OCI-LY7 (cell line): ENCODE results near the gene APOA1. TPM values are rescaled to one million over a fixed set of nuclear protein-coding genes. Genes with fewer than 3 reads are reported as not detected.

Source experiments
- BruUV-seq: library from RNA; stranded (reverse); fragments of 400-500 nt; replicated peaks from 2 replicates; lab custom pipeline; 2021; lab: Mats Ljungman, UMichigan
- CTCF ChIA-PET: fragments of 300-600 bp; sonication (Branson Sonifier 250); formaldehyde crosslinking; loops from one replicate; lab custom pipeline; 2022; ENCODE audit warnings: antibody characterized with exemption; ENCODE audit not compliant: unreplicated experiment; lab: Charles Lee
- POLR2A ChIA-PET: fragments of 300-600 bp; sonication (Branson Sonifier 250); formaldehyde crosslinking; loops from one replicate; lab custom pipeline; 2022; ENCODE audit warnings: antibody characterized with exemption; lab: Charles Lee
- DNase-seq: peaks from one replicate; pipeline ENCODE4 v3.0.0-alpha.2; 2015; ENCODE audit warnings: low spot score
- H2AFZ ChIP-seq: fragments of 200-600 bp; sonication (generic), shearing (Covaris generic); 2 replicates; pipeline ENCODE4 v1.6.1; 2014; ENCODE audit warnings: mild to moderate bottlenecking, antibody characterized with exemption, low read length, moderate library complexity
- H3K27ac ChIP-seq: fragments of 200-600 bp; sonication (generic); 2 replicates; pipeline ENCODE4 v1.5.1; 2014; ENCODE audit warnings: mixed run types, low read depth, mild to moderate bottlenecking, moderate library complexity, low read length, inconsistent platforms; ENCODE audit not compliant: poor library complexity, severe bottlenecking
- H3K36me3 ChIP-seq: fragments of 200-600 bp; sonication (generic); 2 replicates; pipeline ENCODE4 v1.6.1; 2014; ENCODE audit warnings: mild to moderate bottlenecking, antibody characterized with exemption, low read length, moderate library complexity, mixed read lengths; ENCODE audit not compliant: insufficient read depth
- H3K4me1 ChIP-seq: fragments of 200-600 bp; sonication (generic); 2 replicates; pipeline ENCODE4 v1.5.1; 2014; ENCODE audit warnings: mild to moderate bottlenecking, low read length; ENCODE audit not compliant: insufficient read depth, poor library complexity, severe bottlenecking
- H3K4me2 ChIP-seq: fragments of 200-600 bp; sonication (generic); 2 replicates; pipeline ENCODE4 v1.6.1; 2014; ENCODE audit warnings: mild to moderate bottlenecking, low read length
- H3K4me3 ChIP-seq: fragments of 200-600 bp; sonication (generic); 2 replicates; pipeline ENCODE4 v1.5.1; 2014; ENCODE audit warnings: mild to moderate bottlenecking, low read depth, low read length; ENCODE audit not compliant: poor library complexity, severe bottlenecking
- H3K79me2 ChIP-seq: fragments of 200-600 bp; sonication (generic); 2 replicates; pipeline ENCODE4 v1.6.1; 2016; ENCODE audit warnings: low read depth, mild to moderate bottlenecking, low read length, moderate library complexity, mixed read lengths; ENCODE audit not compliant: insufficient read depth
- H3K9me2 ChIP-seq: fragments of 200-600 bp; sonication (generic); 2 replicates; pipeline ENCODE4 v1.6.1; 2016; ENCODE audit warnings: mild to moderate bottlenecking, low read length, mixed read lengths; ENCODE audit not compliant: insufficient read depth
- H3K9me3 ChIP-seq: fragments of 200-600 bp; sonication (generic); 2 replicates; pipeline ENCODE4 v1.6.1; 2014; ENCODE audit warnings: mild to moderate bottlenecking, mixed run types, low read length, mixed read lengths
- H4K20me1 ChIP-seq: fragments of 200-600 bp; sonication (generic); 2 replicates; pipeline ENCODE4 v1.6.1; 2014; ENCODE audit warnings: mild to moderate bottlenecking, antibody characterized with exemption, low read length, moderate library complexity, mixed read lengths; ENCODE audit not compliant: insufficient read depth
- EZH2phosphoT487 ChIP-seq: fragments of 200-600 bp; sonication (generic); IDR thresholded peaks from 2 replicates; pipeline ENCODE4 v1.6.1; 2018; ENCODE audit warnings: low read depth, borderline replicate concordance, mild to moderate bottlenecking, mixed run types, antibody characterized with exemption, low read length, moderate library complexity, mixed read lengths
- intact Hi-C: fragments of 100-400 bp; cut with micrococcal nuclease; formaldehyde crosslinking; loops from one replicate; pipeline ENCODE4 v1.10.0; 2022; ENCODE audit not compliant: unreplicated experiment
- total RNA-seq, 2 experiments: library from RNA; depleted of rRNA in 1 of 2; stranded (reverse); fragments of >200 nt in 1 of 2; shearing (Covaris generic) in 1 of 2; gene quantifications; 2 replicates each; pipeline ENCODE4 v1.2.3, GENCODE V29; 2014 to 2022
- TF ChIP-seq, protein P1 (sequence below): fragments of 200-600 bp; sonication (generic); conservative IDR thresholded peaks from 2 replicates; pipeline ENCODE4 v1.5.1; 2014; ENCODE audit warnings: mild to moderate bottlenecking, antibody characterized with exemption, low read length, moderate library complexity, mixed read lengths

Gene APOA1
- total RNA-seq, 2 experiments from 2014 or later, result 0.22 TPM; not detected in 1

DNA sequence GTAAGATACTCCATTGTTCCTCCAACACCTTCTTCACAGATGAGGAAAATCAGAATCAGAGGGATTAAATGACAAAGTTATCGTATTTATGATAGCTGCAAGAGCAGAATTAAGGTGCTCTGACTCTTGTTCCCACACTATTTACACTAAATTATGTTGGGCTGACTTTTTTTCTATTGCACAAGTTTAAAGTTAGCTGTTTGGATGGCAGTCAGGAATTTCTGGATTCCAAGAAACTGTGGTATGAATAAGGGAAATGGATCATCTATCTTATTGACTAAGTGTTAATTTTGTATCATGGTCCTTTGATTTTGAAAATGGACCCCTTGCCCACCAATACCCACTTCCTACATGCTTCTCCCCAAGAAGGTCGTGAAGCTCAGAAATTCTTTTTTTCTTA lies 19.9 kb upstream of the APOA1 start:
- Histone ChIP-seq H3K79me2 (no peaks in the 10 kb centered on the region), H3K4me1 (peaks cover 22% of the 10 kb centered on the region), H3K36me3 (peaks cover 88% of the 10 kb centered on the region), H3K27ac (no peak overlapping the region), H3K9me3 (no peaks in the 10 kb centered on the region), H4K20me1 (no peaks in the 10 kb centered on the region), H3K4me3 (no peak overlapping the region), H2AFZ (no peak overlapping the region), H3K4me2 (no peak overlapping the region), H3K9me2 (no peaks in the 10 kb centered on the region)
- intact Hi-C loops, result no loop called here
- TF ChIP-seq, protein P1, sequence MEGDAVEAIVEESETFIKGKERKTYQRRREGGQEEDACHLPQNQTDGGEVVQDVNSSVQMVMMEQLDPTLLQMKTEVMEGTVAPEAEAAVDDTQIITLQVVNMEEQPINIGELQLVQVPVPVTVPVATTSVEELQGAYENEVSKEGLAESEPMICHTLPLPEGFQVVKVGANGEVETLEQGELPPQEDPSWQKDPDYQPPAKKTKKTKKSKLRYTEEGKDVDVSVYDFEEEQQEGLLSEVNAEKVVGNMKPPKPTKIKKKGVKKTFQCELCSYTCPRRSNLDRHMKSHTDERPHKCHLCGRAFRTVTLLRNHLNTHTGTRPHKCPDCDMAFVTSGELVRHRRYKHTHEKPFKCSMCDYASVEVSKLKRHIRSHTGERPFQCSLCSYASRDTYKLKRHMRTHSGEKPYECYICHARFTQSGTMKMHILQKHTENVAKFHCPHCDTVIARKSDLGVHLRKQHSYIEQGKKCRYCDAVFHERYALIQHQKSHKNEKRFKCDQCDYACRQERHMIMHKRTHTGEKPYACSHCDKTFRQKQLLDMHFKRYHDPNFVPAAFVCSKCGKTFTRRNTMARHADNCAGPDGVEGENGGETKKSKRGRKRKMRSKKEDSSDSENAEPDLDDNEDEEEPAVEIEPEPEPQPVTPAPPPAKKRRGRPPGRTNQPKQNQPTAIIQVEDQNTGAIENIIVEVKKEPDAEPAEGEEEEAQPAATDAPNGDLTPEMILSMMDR, result no peak
- TF ChIP-seq EZH2phosphoT487, result no peak
- ChIA-PET CTCF (no interaction called here), POLR2A (no interaction called here)
- DNase-seq, result no peak
- TSS peak; percentile 18 for BruUV-seq

DNA sequence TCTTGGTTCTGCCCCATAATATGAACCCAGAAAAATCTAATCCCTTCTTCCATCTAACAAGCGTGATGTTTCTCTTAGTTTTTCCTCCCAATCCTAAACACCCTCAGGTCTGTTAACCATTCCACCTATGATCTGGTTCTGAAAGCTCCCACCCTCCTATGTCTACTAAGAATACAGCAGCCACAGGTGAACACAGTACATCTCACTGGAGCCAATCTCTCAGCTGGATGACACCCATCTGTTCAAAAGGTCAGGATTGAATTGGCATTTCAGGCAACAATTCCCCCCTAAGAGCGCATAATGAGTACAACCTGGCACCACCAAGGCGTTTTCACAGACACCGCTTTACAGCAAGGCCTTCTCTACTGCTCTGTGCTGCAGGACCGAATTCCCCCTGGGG lies 19.0 kb upstream of the APOA1 start:
- peaks cover 79% of the 10 kb centered on the region for H3K36me3 ChIP-seq
- H3K4me1 ChIP-seq, result peaks cover 28% of the 10 kb centered on the region
- H3K27ac ChIP-seq, result no peak overlapping the region
- BruUV-seq, result no TSS peak
- no peaks in the 10 kb centered on the region for H4K20me1 ChIP-seq
- no peaks in the 10 kb centered on the region for H3K9me2 ChIP-seq
- H3K9me3 ChIP-seq, result no peaks in the 10 kb centered on the region
- POLR2A ChIA-PET, result no interaction called here
- H2AFZ ChIP-seq, result no peak overlapping the region
- DNase-seq, result no peak
- no peak overlapping the region for H3K4me2 ChIP-seq
- H3K4me3 ChIP-seq, result no peak overlapping the region
- CTCF ChIA-PET, result no interaction called here
- intact Hi-C loops, result no loop called here
- TF ChIP-seq, protein P1, result no peak
- TF ChIP-seq EZH2phosphoT487, result no peak
- H3K79me2 ChIP-seq, result no peaks in the 10 kb centered on the region

DNA sequence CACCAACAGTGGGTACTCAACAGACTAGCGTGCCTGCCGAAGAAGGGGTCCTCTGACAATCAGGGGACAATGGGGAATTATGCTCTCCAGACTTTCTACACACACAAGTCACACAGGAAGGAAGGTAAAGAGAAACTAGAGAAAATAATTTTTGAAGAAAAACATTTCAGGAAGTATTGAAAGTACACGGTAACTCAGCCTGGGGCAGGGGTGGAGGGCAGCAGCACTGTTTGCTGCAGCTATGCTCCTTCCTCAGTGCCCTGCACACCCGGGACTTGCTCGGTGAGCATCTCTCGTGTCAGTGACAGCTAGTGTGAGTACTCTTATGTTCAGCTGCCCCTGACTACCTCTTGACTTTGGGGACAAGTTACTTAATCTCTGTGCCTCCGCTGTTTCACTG lies 18.0 kb upstream of the APOA1 start:
- CTCF ChIA-PET, result no interaction called here
- Histone ChIP-seq H3K79me2 (no peaks in the 10 kb centered on the region), H3K9me3 (no peaks in the 10 kb centered on the region), H4K20me1 (no peaks in the 10 kb centered on the region), H3K4me1 (peaks cover 28% of the 10 kb centered on the region), H3K9me2 (no peaks in the 10 kb centered on the region), H3K4me3 (no peak overlapping the region), H3K27ac (no peak overlapping the region), H2AFZ (no peak overlapping the region), H3K4me2 (no peak overlapping the region), H3K36me3 (peaks cover 77% of the 10 kb centered on the region)
- no peak for DNase-seq
- TF ChIP-seq EZH2phosphoT487, result no peak
- TF ChIP-seq, protein P1, result no peak
- intact Hi-C loops, result no loop called here
- POLR2A ChIA-PET, result no interaction called here
- BruUV-seq, result no TSS peak
